ENCODE results near the gene SQOR.

DNA sequence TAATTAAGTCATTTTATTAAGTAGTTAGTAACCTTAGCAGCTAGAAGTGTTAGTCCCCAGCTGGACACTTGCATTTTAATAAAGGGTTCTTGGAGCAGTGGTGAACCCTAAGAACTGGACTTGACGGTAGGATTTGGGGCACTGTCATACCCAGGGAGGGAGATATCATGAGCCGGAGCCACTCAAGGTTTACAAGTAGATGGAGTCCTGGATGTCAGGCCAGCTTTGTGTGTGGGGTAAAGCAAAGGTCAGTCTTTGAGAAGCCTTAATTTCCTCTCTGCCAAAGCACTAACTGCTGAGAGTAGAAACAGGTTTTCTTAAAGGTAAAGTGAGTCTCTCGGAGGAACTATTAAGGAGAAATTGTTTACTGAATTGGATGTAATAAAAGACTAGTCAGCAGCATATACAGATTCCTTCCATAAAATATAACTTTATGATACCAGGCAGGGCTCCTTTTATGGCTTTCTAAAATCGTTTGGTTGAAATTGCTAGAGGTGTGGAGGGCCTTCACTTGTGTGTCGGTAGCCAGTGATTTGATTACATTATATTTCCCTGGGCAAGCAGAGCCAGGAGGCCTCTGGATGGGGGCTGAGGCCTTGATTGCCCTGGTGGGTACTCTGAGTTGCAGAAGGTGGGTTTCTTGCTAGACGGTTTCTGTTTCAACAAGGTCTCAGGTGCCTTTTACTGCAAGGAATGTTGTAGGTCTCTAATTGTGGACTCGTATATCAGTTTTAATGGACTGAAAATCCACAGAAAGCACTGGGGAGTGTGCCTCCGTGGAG lies 23.1 kb downstream of the SQOR start:
- TF ChIP-seq EP300 (IDR thresholded peaks at IDR 0.05) (no peak), POLR2AphosphoS5 (IDR thresholded peaks at IDR 0.05) (no peak)
- TF ChIP-seq, protein P1, sequence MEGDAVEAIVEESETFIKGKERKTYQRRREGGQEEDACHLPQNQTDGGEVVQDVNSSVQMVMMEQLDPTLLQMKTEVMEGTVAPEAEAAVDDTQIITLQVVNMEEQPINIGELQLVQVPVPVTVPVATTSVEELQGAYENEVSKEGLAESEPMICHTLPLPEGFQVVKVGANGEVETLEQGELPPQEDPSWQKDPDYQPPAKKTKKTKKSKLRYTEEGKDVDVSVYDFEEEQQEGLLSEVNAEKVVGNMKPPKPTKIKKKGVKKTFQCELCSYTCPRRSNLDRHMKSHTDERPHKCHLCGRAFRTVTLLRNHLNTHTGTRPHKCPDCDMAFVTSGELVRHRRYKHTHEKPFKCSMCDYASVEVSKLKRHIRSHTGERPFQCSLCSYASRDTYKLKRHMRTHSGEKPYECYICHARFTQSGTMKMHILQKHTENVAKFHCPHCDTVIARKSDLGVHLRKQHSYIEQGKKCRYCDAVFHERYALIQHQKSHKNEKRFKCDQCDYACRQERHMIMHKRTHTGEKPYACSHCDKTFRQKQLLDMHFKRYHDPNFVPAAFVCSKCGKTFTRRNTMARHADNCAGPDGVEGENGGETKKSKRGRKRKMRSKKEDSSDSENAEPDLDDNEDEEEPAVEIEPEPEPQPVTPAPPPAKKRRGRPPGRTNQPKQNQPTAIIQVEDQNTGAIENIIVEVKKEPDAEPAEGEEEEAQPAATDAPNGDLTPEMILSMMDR (IDR thresholded peaks at IDR 0.05) = no peak

Measured in stomach (tissue), 4 donors.